ENCODE data around the gene IDE. TPM values are rescaled to one million over a fixed set of nuclear protein-coding genes. Genes with fewer than 3 reads are reported as not detected.

The IDE gene
- total and polyA plus RNA-seq, 10 of the 15 experiments (the other 5 are each of a cell fraction or from before 2014, with no cell fraction given), result 11.6 to 54.5 (median 33.6) TPM

DNA sequence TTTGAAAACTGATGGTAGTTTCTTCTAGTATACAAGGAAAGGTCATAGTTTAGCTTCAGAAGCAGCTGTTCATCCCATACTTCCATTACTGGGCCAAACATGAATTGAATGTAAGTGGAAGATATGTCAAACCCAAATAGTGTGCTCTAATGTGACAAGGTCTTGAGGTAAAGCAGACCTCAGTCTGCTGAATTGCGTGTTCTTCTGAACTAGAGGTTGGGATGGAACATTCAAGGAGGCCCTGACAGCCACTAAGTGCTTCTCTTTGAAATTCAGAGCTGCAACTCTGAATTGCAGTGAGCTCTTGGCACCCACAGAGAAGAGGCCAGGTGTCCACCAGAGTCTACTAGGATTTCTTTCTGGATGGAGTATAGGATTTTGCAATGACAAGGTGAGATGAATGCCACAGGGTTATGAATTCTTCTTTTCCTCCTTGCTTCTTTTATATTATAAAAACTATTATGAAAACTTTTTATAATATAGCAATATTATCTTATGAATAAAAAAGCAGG is 98.5 kb downstream of the IDE start (continued):
- no peak for TF ChIP-seq GABPA (IDR thresholded peaks at IDR 0.05; ENCODE audit: low read depth)

DNA sequence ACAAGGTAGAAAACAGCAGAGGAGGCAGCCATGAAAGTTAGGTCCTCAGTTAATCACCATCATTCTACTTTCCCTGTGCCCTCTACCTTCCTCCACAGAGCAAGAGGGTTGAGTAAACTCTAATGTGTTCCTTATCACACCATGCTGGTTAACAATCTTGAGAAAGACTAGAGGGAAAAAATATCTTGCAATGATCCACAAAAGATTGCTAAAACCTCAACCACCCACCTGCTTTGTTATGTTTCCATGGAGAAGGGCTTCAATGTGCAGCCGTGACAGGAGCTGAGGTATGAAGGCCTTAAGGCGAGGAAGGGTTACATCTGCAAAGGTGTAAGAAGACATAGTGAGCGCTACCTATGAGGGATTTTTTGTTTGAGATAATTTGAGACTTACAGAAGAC is 103.9 kb downstream of the IDE start:
- in situ Hi-C loops (cut with MboI) (no loop called here), intact Hi-C loops (cut with micrococcal nuclease; ENCODE audit: unreplicated experiment) (no loop called here)
- 94% methylated on average over 3 of the region's 3 CpGs for WGBS (ENCODE audit: insufficient coverage, insufficient replicate concordance, low lambda C conversion rate, missing lambda C conversion rate)
- H3K4me1 ChIP-seq (ENCODE audit: control insufficient read depth, insufficient read depth, low read length), result no peaks in the 10 kb centered on the region
- H3K9ac ChIP-seq (ENCODE audit: control insufficient read depth, insufficient read depth, low read length), result no peak overlapping the region
- RAD21 ChIA-PET (ENCODE audit: unreplicated experiment), result no interaction called here
- no peak overlapping the region for H3K27ac ChIP-seq (ENCODE audit: control insufficient read depth, insufficient read depth)
- POLR2A ChIA-PET, result no interaction called here
- H4K20me1 ChIP-seq (ENCODE audit: control insufficient read depth, insufficient read depth), result no peaks in the 10 kb centered on the region
- no peaks in the 10 kb centered on the region for H3K27me3 ChIP-seq (replicated peaks in 1 of 2; ENCODE audit: control insufficient read depth in 2 of 2, insufficient read depth in 2 of 2, low read length in 1 of 2)
- BruUV-seq (replicated peaks), result no TSS peak
- ATAC-seq (no peak), DNase-seq (ENCODE audit: low read depth, low spot score) (no peak), FAIRE-seq (no peak)
- SMC1A ChIA-PET (ENCODE audit: uncharacterized antibody, unreplicated experiment), result no interaction called here
- TF ChIP-seq, protein P1, sequence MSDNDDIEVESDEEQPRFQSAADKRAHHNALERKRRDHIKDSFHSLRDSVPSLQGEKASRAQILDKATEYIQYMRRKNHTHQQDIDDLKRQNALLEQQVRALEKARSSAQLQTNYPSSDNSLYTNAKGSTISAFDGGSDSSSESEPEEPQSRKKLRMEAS (IDR thresholded peaks at IDR 0.05; ENCODE audit: low read depth, low read length), result no peak
- no peak for TF ChIP-seq RAD21 (IDR thresholded peaks at IDR 0.05; ENCODE audit: insufficient read depth, low read depth, low read length)
- TF ChIP-seq SPI1 (IDR thresholded peaks at IDR 0.05; ENCODE audit: borderline replicate concordance, insufficient read depth, low read depth, low read length), result no peak
- no peak for TF ChIP-seq TCF7 (IDR thresholded peaks at IDR 0.05; ENCODE audit: borderline replicate concordance)
- TF ChIP-seq, protein P2, sequence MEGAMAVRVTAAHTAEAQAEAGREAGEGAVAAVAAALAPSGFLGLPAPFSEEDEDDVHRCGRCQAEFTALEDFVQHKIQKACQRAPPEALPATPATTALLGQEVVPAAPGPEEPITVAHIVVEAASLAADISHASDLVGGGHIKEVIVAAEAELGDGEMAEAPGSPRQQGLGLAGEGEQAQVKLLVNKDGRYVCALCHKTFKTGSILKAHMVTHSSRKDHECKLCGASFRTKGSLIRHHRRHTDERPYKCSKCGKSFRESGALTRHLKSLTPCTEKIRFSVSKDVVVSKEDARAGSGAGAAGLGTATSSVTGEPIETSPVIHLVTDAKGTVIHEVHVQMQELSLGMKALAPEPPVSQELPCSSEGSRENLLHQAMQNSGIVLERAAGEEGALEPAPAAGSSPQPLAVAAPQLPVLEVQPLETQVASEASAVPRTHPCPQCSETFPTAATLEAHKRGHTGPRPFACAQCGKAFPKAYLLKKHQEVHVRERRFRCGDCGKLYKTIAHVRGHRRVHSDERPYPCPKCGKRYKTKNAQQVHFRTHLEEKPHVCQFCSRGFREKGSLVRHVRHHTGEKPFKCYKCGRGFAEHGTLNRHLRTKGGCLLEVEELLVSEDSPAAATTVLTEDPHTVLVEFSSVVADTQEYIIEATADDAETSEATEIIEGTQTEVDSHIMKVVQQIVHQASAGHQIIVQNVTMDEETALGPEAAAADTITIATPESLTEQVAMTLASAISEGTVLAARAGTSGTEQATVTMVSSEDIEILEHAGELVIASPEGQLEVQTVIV (IDR thresholded peaks at IDR 0.05; ENCODE audit: borderline replicate concordance, partially characterized antibody), result no peak
- TF ChIP-seq ZNF207 (IDR thresholded peaks at IDR 0.05; ENCODE audit: borderline replicate concordance), result no peak
- no peak for TF ChIP-seq RFX5 (IDR thresholded peaks at IDR 0.05; ENCODE audit: low read depth, low read length)
- no peak for TF ChIP-seq RCOR1 (conservative IDR thresholded peaks at IDR 0.05; ENCODE audit: low read depth, low read length)
- no peak for TF ChIP-seq SMAD1 (IDR thresholded peaks at IDR 0.05; ENCODE audit: low read depth, partially characterized antibody)
- no peak for TF ChIP-seq SMAD5 (IDR thresholded peaks at IDR 0.05; ENCODE audit: low read depth)
- no peak for TF ChIP-seq MXI1 (IDR thresholded peaks at IDR 0.05; ENCODE audit: low read depth, low read length)
- TF ChIP-seq WRNIP1 (IDR thresholded peaks at IDR 0.05; ENCODE audit: borderline replicate concordance, low read depth, low read length), result no peak
- TF ChIP-seq NFYB (IDR thresholded peaks at IDR 0.05; ENCODE audit: insufficient read depth, low read depth, low read length), result no peak
- no peak for TF ChIP-seq POU2F2 (IDR thresholded peaks at IDR 0.05; ENCODE audit: borderline replicate concordance, low read depth, low read length)
- TF ChIP-seq FOS (IDR thresholded peaks at IDR 0.05; ENCODE audit: borderline replicate concordance, extremely low read depth, insufficient read length), result no peak
- H3K9me3 ChIP-seq (replicated peaks; ENCODE audit: control insufficient read depth, insufficient read depth, low read length), result no peaks in the 10 kb centered on the region
- H3K4me2 ChIP-seq (ENCODE audit: control insufficient read depth, insufficient read depth), result no peak overlapping the region
- no peak overlapping the region for H2AFZ ChIP-seq (ENCODE audit: control insufficient read depth, low read depth, low read length)
- no peak overlapping the region for H3K4me3 ChIP-seq
- H3K79me2 ChIP-seq (ENCODE audit: control insufficient read depth, insufficient read depth, low read length), result no peaks in the 10 kb centered on the region
- CTCF ChIA-PET, result interaction anchor here (2.0 kb wide), 1 partner anchor 11 kb away, joined by 5 read pairs; no protein-coding TSS in a partner anchor
- H3K36me3 ChIP-seq (ENCODE audit: control insufficient read depth in 2 of 2, insufficient read depth in 2 of 2, low read length in 1 of 2), result peaks cover 1 to 13% of the 10 kb centered on the region in 2 experiments

Measured in GM12878 (cell line).